Adipocyte (in vitro differentiated cells): ENCODE data around the gene LTO1.

Source experiments
- DNase-seq: peaks from one replicate; pipeline ENCODE4 v3.0.0-alpha.2; 2015; ENCODE audit warnings: low read depth
- H3K27me3 ChIP-seq: replicated peaks from 2 replicates; pipeline ENCODE4 v1.7.0; 2013; ENCODE audit warnings: mild to moderate bottlenecking, low read length, moderate library complexity; ENCODE audit not compliant: control insufficient read depth, insufficient read depth
- H3K36me3 ChIP-seq: 2 replicates; pipeline ENCODE4 v1.7.0; 2013; ENCODE audit warnings: low read length, mild to moderate bottlenecking, moderate library complexity; ENCODE audit not compliant: control insufficient read depth, insufficient read depth, severe bottlenecking
- H3K4me1 ChIP-seq: 2 replicates; pipeline ENCODE4 v1.7.0; 2013; ENCODE audit warnings: mild to moderate bottlenecking, low read length, moderate library complexity; ENCODE audit not compliant: control insufficient read depth, insufficient read depth
- H3K4me3 ChIP-seq: 2 replicates; pipeline ENCODE4 v1.7.0; 2013; ENCODE audit warnings: mild to moderate bottlenecking, low read length, moderate library complexity
- H3K9ac ChIP-seq: 2 replicates; pipeline ENCODE4 v1.7.0; 2013; ENCODE audit warnings: mild to moderate bottlenecking, low read length, moderate library complexity
- H3K9me3 ChIP-seq: 2 replicates; pipeline ENCODE4 v1.7.0; 2013; ENCODE audit warnings: mild to moderate bottlenecking, low read length, moderate library complexity; ENCODE audit not compliant: control insufficient read depth

Gene LTO1

DNA sequence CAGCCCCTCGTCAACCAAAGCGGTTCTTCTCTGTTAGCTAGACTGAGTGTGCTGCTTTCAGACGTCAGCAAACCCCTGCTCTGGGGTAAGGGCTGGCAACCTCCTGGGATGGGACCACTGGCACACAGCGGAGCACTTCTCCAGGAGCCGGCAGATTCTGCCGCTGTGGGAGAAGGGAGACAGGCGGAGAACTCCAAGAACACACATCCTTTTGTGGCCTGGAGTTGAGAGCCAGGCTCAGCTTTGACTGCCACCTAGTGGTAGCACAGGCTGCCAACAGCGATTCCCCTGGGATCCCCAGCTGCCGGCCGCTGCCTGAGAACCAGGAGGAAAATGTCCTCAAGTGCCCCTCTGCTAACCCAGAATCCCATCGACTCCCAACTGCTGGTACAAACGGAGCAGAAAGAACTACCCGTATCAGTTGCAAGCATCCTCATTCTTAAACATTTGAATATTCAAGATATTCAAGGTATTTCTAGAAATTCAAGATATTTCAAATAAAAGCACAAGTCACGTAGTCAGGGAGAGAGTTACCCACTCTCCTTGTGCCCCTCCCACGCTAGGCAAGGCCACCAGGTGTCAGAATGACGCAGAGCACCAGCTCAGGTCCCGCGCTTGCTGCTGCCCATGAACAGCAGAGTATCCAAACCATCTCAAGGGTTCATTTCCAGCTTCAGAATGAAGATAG, 4.9 kb downstream of the LTO1 start:
- peak; percentile 95 for DNase-seq
- no peaks in the 10 kb centered on the region for H3K9me3 ChIP-seq
- peaks cover 15% of the 10 kb centered on the region for H3K4me1 ChIP-seq
- H3K36me3 ChIP-seq = peaks cover 29% of the 10 kb centered on the region
- H3K27me3 ChIP-seq = no peaks in the 10 kb centered on the region
- peak overlapping the region; percentile 55 for H3K9ac ChIP-seq
- H3K4me3 ChIP-seq = no peak overlapping the region

DNA sequence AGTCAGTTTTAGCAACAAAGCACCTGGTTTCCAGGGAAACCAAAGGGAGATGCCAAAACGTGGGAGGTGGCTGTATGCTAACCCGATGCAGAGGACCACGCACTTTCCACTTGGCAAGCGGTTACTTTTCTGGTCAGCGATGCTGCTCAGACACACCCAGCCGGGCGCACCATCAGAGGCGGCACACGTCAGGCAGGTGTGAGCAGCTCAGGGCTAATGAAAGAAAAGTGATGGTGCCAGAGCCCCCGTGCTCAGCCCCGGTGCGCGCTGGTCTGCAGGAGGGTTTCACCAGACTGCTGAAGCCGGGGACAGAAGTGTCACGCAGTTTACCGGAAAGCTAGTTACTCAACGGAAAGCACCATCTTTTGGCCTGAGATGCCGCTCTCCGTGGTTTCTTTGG, 5.7 kb downstream of the LTO1 start:
- H3K4me3 ChIP-seq = no peak overlapping the region
- no peaks in the 10 kb centered on the region for H3K9me3 ChIP-seq
- peaks cover 38% of the 10 kb centered on the region for H3K36me3 ChIP-seq
- no peaks in the 10 kb centered on the region for H3K27me3 ChIP-seq
- H3K4me1 ChIP-seq = peaks cover 15% of the 10 kb centered on the region
- no peak for DNase-seq
- no peak overlapping the region for H3K9ac ChIP-seq

DNA sequence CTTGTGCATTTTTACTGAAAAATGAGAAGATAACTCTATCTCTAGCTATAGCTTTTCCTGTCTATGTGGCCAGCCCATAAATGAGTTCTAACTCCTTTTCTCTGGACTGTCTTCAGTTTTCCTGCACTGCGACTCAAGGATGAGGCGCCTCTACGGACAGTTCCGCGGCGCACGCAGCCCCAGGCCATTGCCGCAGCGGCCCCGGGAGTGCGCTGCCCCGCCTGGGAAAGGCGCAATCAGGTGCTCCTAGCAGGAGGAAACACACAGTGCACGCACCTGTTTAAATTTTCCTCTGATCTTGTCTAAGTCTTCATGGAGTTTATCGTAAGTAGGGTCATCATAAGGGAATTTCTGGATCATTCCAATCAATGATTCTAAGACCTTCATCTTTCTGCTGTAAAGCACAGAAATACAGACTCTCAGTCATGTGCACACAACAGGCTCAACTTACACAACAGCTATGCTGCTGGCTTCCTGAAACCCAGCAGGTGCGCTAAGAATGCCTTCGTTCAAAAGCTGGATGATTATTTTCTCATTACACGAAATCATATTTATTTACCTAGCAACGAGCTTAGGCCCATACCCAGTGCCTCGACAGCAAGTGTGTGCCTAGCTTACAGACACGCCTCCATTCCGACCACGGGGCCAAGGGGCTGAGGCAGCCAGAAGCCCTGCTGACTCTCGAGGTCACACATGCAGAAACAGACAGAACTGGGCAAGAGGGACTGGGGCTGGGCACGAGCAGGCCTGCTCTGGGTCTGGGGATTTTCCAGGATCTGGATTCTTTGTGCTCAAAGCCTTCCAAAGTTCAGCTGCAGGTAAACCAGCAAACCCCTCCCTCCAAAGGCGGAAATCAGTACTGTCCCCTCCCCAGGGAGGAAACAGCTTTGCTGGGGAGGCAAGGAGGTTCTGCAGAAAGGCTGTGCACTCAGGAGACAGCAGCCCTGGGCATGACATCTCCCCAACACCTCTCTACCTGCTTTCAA, 7.2 kb downstream of the LTO1 start:
- DNase-seq = no peak
- H3K4me3 ChIP-seq = no peak overlapping the region
- H3K4me1 ChIP-seq = peaks cover 10% of the 10 kb centered on the region
- no peak overlapping the region for H3K9ac ChIP-seq
- no peaks in the 10 kb centered on the region for H3K27me3 ChIP-seq
- H3K9me3 ChIP-seq = no peaks in the 10 kb centered on the region
- peaks cover 44% of the 10 kb centered on the region for H3K36me3 ChIP-seq

DNA sequence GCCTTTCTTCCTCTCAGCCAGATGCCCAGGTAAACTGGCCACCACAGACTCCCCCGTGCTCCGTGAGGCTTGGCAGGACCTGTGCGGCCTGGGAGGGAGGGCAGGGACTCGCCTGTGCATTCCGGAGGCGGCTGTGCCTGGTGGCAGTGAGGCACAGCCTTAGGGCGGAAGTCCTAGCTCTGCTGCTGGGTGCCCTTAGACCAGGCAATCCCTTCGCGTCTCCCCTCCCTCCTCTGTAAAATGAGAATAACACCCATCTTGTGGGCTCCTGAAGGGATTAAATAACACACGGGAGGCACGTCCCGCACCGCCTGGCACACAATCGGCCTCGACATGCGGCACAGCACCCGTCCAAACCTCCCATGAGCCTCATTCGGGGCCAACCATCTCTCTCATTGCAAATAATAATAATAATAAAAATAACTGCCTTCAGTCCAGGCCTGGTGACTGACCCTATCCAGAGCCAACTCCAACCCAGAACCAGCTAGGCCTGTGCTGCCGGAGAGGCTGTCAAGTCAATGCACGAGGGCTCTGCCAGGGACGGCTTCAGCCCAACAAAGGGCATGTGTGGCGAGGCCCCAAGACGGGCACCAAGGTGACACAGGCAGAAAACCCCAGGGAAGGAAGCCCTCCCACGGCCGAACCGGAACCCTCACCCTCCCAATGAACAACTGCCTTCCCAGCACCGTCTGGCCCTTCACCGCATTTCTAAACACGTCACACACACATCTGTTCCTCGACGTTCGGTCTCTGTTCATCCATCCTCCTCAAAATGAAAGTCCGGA, 8.2 kb downstream of the LTO1 start:
- no peak overlapping the region for H3K9ac ChIP-seq
- H3K4me3 ChIP-seq = no peak overlapping the region
- no peak for DNase-seq
- H3K9me3 ChIP-seq = no peaks in the 10 kb centered on the region
- peaks cover 38% of the 10 kb centered on the region for H3K36me3 ChIP-seq
- no peaks in the 10 kb centered on the region for H3K27me3 ChIP-seq
- H3K4me1 ChIP-seq = peaks cover 20% of the 10 kb centered on the region

DNA sequence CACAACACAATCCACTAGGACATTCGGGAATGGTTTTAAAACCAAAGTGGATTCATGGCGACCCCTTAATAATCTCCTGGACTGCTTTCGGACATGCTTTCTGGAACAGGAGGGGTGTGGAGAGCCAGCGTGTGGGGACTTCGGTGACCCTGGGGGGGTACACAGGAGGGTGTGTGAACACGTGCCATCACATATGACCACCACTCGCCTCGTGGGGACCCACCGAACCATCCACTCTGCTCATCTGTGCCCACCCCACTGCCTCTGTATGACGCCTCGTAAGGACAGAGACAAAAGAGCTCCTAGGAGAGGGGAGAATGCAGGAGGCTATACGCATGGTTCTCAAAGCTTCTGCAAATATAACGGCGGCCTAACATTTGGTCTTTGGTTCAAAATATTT, 8.9 kb downstream of the LTO1 start:
- DNase-seq = no peak
- Histone ChIP-seq H3K9ac (no peak overlapping the region), H3K9me3 (no peaks in the 10 kb centered on the region), H3K36me3 (peaks cover 31% of the 10 kb centered on the region), H3K4me3 (no peak overlapping the region), H3K27me3 (no peaks in the 10 kb centered on the region), H3K4me1 (peaks cover 21% of the 10 kb centered on the region)

DNA sequence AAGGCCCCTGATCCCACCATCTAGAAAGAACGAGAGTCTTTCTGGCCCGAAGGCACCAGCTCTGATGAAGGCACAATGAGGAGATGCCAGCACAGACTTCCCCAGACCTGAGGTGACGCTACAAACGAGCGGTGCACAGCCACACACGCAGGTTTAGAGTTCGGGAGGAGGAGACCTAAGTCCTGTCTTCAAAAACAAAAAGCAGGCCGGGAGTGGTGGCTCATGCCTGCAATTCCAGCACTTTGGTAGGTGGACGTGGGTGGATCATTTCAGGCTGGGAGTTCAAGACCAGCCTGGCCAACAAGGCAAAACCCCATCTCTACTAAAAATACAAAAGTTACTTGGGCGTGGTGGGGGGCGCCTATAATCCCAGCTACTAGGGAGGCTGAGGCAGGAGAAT, 9.5 kb downstream of the LTO1 start:
- Histone ChIP-seq H3K9me3 (no peaks in the 10 kb centered on the region), H3K4me3 (no peak overlapping the region), H3K36me3 (peaks cover 28% of the 10 kb centered on the region), H3K4me1 (peaks cover 24% of the 10 kb centered on the region), H3K9ac (no peak overlapping the region), H3K27me3 (no peaks in the 10 kb centered on the region)
- DNase-seq = no peak

DNA sequence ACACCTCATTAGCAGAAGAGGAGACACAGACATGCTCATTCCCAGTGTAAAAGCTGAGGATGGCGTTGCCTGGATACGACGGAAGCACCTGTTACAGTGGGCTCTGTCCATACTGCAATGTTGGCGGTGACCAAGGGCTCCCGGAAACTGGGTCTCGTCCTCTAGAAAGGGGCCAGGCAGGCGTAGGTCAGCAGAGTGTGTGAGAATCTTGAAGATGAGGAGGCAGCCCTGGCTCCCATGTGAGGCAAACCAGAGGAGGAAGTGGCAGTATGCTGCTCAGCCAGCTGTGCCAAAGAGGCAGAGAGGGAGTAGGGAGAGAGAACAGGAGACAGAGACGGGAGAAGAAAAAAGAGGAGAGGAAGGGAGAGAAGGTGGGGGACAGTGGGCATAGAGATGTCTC, 10.3 kb downstream of the LTO1 start:
- Histone ChIP-seq H3K9me3 (no peaks in the 10 kb centered on the region), H3K36me3 (peaks cover 28% of the 10 kb centered on the region), H3K27me3 (no peaks in the 10 kb centered on the region), H3K4me3 (no peak overlapping the region), H3K9ac (no peak overlapping the region), H3K4me1 (peaks cover 22% of the 10 kb centered on the region)
- DNase-seq = no peak

DNA sequence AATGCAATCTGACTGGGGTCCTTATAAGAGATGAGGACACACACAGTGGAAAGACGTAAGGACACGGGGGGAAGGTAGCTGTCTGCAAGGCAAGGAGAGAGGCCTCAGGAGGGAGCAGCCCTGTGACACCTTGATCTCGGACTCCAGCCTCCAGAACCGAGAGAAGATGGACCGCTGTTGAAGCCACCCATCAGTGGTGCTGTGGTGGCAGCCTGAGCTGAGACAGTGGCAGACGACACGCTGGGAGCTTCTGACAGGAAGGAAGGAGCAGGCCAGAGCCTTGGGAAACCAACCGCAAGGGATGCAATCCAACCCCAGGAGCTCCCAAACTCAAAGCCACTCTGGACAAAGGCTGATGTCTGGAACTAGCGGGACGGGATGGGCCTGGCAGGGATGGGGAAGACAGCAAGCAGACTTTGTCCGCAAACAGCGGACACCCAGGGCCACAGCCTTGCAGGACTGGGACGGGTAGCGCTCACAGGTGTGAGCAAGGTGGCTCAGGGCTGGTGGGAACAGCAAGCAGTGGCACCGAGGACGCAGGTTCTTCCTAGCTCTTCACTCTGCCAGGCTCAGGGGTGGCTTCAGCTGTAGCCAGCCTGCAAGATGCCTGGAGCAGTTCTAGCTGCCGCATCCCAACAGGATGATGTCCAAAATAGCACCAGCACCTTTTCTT, 10.9 kb downstream of the LTO1 start:
- H3K9me3 ChIP-seq = no peaks in the 10 kb centered on the region
- H3K36me3 ChIP-seq = peaks cover 28% of the 10 kb centered on the region
- H3K9ac ChIP-seq = no peak overlapping the region
- H3K4me1 ChIP-seq = peaks cover 20% of the 10 kb centered on the region
- H3K27me3 ChIP-seq = no peaks in the 10 kb centered on the region
- DNase-seq = no peak
- no peak overlapping the region for H3K4me3 ChIP-seq

DNA sequence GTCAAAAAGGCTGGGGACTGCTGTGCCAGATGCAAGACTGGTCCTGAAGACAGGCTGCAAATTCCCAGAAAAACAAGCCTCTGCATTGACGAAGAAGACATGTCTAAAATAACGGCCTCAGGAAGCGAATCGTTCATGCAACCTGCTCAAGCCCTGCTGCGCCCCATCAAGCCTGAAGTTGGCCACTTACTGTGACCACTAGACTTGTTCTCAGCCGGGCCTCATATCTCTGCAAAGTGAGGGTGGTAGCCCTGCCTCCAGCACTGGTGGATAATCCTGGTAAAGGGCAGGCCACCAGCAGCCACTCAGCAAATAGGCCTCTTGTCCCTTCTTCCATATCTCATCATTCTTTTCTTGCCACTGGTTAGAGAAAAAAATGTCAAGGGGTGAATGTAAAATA, 11.8 kb downstream of the LTO1 start:
- Histone ChIP-seq H3K27me3 (no peaks in the 10 kb centered on the region), H3K36me3 (peaks cover 28% of the 10 kb centered on the region)
- no peak for DNase-seq

DNA sequence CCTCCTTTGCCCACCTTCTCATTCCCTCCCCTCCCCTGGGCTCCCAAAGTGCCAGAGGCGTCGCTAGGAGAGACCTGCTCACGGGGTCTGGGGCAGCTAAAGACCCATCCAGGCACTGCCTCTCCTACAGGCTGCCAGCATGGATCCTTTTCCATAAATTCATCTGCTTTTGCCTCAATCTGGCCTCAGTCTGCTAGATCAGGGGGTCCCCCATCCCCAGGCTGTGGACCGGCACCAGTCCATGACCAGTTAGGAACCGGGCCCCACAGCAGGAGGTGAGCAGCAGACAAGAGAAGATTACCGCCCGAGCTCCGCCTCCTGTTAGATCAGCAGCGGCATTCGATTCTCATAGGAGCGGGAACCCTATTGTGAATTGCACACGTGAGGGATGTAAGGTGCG, 12.3 kb downstream of the LTO1 start:
- Histone ChIP-seq H3K9ac (peak overlapping the region; percentile 16), H3K4me1 (peaks cover 20% of the 10 kb centered on the region), H3K4me3 (no peak overlapping the region), H3K9me3 (no peaks in the 10 kb centered on the region), H3K36me3 (peaks cover 28% of the 10 kb centered on the region), H3K27me3 (no peaks in the 10 kb centered on the region)
- DNase-seq = no peak

More for the DNA sequence above, 11.8 kb downstream of the LTO1 start:
- Histone ChIP-seq H3K4me3 (no peak overlapping the region), H3K4me1 (peaks cover 20% of the 10 kb centered on the region), H3K9ac (no peak overlapping the region), H3K9me3 (no peaks in the 10 kb centered on the region)
